NT2/D1 (cell line): Measurements from ENCODE around the gene TMEM200C.

Source experiments
- DNase-seq: peaks from one replicate; pipeline ENCODE4 v3.0.0-alpha.2; 2011; ENCODE audit warnings: low read depth, low spot score
- H3K27me3 ChIP-seq: 2 replicates; pipeline ENCODE4 v1.6.0; 2011; ENCODE audit warnings: mild to moderate bottlenecking; ENCODE audit not compliant: insufficient read length, insufficient read depth
- H3K36me3 ChIP-seq: 2 replicates; pipeline ENCODE4 v1.6.1; 2011; ENCODE audit warnings: mild to moderate bottlenecking, low read length, mixed read lengths; ENCODE audit not compliant: insufficient read depth, insufficient read length
- H3K4me1 ChIP-seq: 2 replicates; pipeline ENCODE4 v1.5.1; 2011; ENCODE audit not compliant: insufficient read depth, insufficient read length
- H3K4me3 ChIP-seq: 2 replicates; pipeline ENCODE4 v1.5.1; 2011; ENCODE audit warnings: low read depth; ENCODE audit not compliant: insufficient read length
- H3K9ac ChIP-seq: 2 replicates; pipeline ENCODE4 v1.6.0; 2011; ENCODE audit warnings: low read depth; ENCODE audit not compliant: insufficient read length
- H3K9me3 ChIP-seq: 2 replicates; pipeline ENCODE4 v1.5.1; 2011; ENCODE audit warnings: mild to moderate bottlenecking, low read length; ENCODE audit not compliant: insufficient read depth
- SUZ12 ChIP-seq: IDR thresholded peaks from 2 replicates; pipeline ENCODE4 v1.6.1; 2011; ENCODE audit not compliant: insufficient read length, insufficient read depth; ENCODE audit errors: extremely low read depth
- YY1 ChIP-seq: IDR thresholded peaks from 2 replicates; pipeline ENCODE4 v1.6.1; 2011; ENCODE audit not compliant: insufficient read length, insufficient read depth
- ZNF274 ChIP-seq: IDR thresholded peaks from 2 replicates; pipeline ENCODE4 v1.6.1; 2011; ENCODE audit warnings: mild to moderate bottlenecking, low read depth, low read length

The TMEM200C gene

DNA sequence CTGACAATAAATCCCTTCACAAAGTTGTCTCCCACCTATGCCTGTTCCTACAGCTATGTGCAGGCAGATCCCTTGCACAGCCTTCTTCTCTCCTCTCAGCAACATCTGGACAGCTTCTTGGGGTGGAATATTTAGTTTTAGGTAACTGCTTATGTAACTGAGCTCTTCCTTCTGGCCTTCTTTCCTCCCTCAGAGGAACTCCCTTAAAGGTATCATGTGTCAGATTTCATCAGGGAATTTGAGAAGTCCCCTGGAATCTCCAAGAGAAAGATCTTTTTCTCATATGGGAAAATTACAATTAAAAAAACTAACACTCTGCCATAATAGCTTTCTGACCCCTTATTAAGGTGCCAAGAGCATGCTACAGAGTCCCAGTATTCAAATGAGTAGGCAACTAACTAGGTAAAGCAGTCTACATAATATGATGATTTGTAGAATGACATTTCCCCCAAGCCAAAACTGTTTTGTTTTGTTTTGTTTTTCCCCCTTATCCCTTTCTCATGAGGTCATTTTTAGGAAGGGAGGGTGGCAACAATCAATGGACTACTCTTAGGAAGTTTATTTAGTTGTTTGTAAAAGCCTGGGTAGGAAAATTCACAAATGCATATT lies 2.4 kb downstream of the TMEM200C start:
- Histone ChIP-seq H3K36me3 (peaks cover 25% of the 10 kb centered on the region), H3K9ac (no peak overlapping the region), H3K4me1 (no peaks in the 10 kb centered on the region), H3K4me3 (no peak overlapping the region), H3K27me3 (peaks cover 11% of the 10 kb centered on the region), H3K9me3 (no peaks in the 10 kb centered on the region)
- no peak for DNase-seq
- no peak for TF ChIP-seq SUZ12

DNA sequence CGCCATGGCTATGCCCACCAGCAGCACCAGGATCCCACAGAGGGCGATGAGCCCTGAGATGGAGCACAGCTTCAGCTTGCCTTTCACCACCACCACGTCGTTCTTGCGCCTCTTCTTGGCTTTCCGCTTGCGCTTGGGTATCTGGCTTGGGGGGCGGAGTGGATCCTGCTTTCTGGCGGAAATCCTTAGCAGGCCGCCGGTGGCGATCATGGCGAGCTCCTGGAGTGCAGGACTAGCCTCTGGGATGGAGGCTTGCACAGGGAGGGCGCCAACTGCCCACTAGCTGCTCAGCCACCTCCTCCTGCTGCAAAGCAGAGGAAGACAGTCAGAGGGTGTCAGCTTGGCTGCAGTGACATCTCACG lies 3.5 kb downstream of the TMEM200C start:
- Histone ChIP-seq H3K27me3 (peaks cover 9% of the 10 kb centered on the region), H3K9me3 (no peaks in the 10 kb centered on the region), H3K4me1 (no peaks in the 10 kb centered on the region), H3K9ac (no peak overlapping the region), H3K4me3 (no peak overlapping the region), H3K36me3 (peaks cover 25% of the 10 kb centered on the region)
- no peak for TF ChIP-seq ZNF274
- TF ChIP-seq YY1 = no peak
- no peak for TF ChIP-seq SUZ12
- DNase-seq = no peak

- H3K4me3 ChIP-seq = no peak overlapping the region
Observed at GRCh38 chr18:5891184-5891853, 4.0 kb downstream of the TMEM200C start.

GRCh38 chr18:5890331-5891183 lies 4.8 kb downstream of the TMEM200C start:
- H3K27me3 ChIP-seq = peaks cover 4% of the 10 kb centered on the region
- H3K9ac ChIP-seq = no peak overlapping the region
- peaks cover 25% of the 10 kb centered on the region for H3K36me3 ChIP-seq
- TF ChIP-seq SUZ12 = no peak
- no peak for TF ChIP-seq ZNF274
- no peak for TF ChIP-seq YY1
- H3K4me3 ChIP-seq = no peak overlapping the region
- DNase-seq = no peak
- no peaks in the 10 kb centered on the region for H3K9me3 ChIP-seq
- no peaks in the 10 kb centered on the region for H3K4me1 ChIP-seq

More at GRCh38 chr18:5891184-5891853, 4.0 kb downstream of the TMEM200C start:
- no peak for DNase-seq
- peaks cover 25% of the 10 kb centered on the region for H3K36me3 ChIP-seq
- H3K27me3 ChIP-seq = peaks cover 4% of the 10 kb centered on the region
- H3K4me1 ChIP-seq = no peaks in the 10 kb centered on the region
- no peaks in the 10 kb centered on the region for H3K9me3 ChIP-seq
- no peak overlapping the region for H3K9ac ChIP-seq
- TF ChIP-seq ZNF274 (no peak), SUZ12 (no peak), YY1 (no peak)

DNA sequence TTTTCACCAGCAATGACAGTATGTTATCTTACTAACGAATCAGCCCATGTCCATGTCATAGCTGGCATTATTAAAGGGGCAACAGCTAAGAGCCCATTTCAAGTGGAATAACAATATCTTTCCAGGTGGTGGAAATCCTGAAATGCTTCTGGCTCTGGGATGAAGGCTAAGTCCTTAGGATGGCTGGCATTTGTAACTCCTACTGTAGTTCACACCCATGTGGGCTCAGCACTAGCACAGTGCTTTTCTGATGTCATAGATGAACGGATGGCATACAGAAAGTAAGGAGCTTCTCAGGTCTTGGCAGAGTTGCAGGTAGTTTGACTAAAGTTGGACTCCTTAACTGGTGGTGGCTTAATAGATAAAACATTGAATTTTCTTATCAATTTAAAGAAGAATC lies 10.0 kb downstream of the TMEM200C start:
- H3K9me3 ChIP-seq = no peaks in the 10 kb centered on the region
- no peak for DNase-seq
- H3K4me3 ChIP-seq = no peak overlapping the region
- peaks cover 16% of the 10 kb centered on the region for H3K36me3 ChIP-seq
- H3K9ac ChIP-seq = no peak overlapping the region
- no peaks in the 10 kb centered on the region for H3K27me3 ChIP-seq
- TF ChIP-seq YY1 (no peak), ZNF274 (no peak), SUZ12 (no peak)
- H3K4me1 ChIP-seq = no peaks in the 10 kb centered on the region

GRCh38 chr18:5884375-5884774 lies 10.9 kb downstream of the TMEM200C start:
- Histone ChIP-seq H3K9me3 (no peaks in the 10 kb centered on the region), H3K27me3 (no peaks in the 10 kb centered on the region), H3K4me3 (no peak overlapping the region), H3K4me1 (no peaks in the 10 kb centered on the region), H3K36me3 (peaks cover 6% of the 10 kb centered on the region), H3K9ac (no peak overlapping the region)
- no peak for TF ChIP-seq YY1
- TF ChIP-seq ZNF274 = no peak
- no peak for TF ChIP-seq SUZ12
- DNase-seq = no peak

DNA sequence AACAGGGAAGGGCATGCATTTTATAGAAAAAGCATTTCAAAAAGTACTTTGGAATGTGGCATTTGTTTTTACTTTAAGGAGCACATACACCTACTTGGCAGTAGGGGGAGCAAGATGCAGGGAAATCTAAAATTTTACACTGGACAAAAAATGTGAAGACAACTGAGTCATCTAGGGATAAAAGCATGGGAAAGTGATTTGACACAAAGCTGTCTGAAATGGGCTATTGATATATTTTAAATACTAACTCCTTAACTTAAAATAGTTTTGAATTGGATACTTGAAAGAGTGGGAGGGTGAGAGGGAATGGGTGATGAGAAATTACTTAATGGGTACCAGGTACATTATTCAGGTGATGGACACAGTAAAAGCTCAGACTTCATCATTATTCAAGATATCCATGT lies 15.8 kb downstream of the TMEM200C start:
- no peak for DNase-seq

More for the DNA sequence above, 15.8 kb downstream of the TMEM200C start:
- TF ChIP-seq SUZ12 (no peak), ZNF274 (no peak), YY1 (no peak)
- Histone ChIP-seq H3K9me3 (no peaks in the 10 kb centered on the region), H3K9ac (no peak overlapping the region), H3K27me3 (no peaks in the 10 kb centered on the region), H3K4me1 (no peaks in the 10 kb centered on the region), H3K4me3 (no peak overlapping the region), H3K36me3 (no peaks in the 10 kb centered on the region)
